ENCODE measurements around the gene PLK2. TPM values are rescaled to one million over a fixed set of nuclear protein-coding genes. Genes with fewer than 3 reads are reported as not detected.

The PLK2 gene
- polyA plus RNA-seq, 3 donors, result 3.4 to 17.0 (median 4.5) TPM

- no peaks in the 10 kb centered on the region for H3K79me2 ChIP-seq (ENCODE audit: insufficient read depth, low read length)
- H3K9me3 ChIP-seq (replicated peaks in 1 of 2; ENCODE audit: control insufficient read depth in 1 of 2, insufficient read depth in 1 of 2, low read length in 2 of 2), result peaks cover 0 to 3% of the 10 kb centered on the region in 2 donors
- H3K4me3 Mint-ChIP-seq, result peak overlapping the region; percentile 22 to 28
- peak overlapping the region in 3 of 7 donors; percentile 11 to 65 (median 19) for H3K27ac Mint-ChIP-seq
- 20% methylated on average over 1 of the region's 10 CpGs for WGBS (ENCODE audit: insufficient coverage)
- peaks cover 9 to 15% of the 10 kb centered on the region in 2 donors for H3K36me3 Mint-ChIP-seq
- H2AFZ ChIP-seq (ENCODE audit: insufficient read depth, low read depth, low read length, poor library complexity, severe bottlenecking), result no peak overlapping the region
- H3K4me2 ChIP-seq (replicated peaks; ENCODE audit: extremely low read depth, low read length, poor library complexity, severe bottlenecking), result peak overlapping the region; percentile 35
- TF ChIP-seq CTCF (IDR thresholded peaks at IDR 0.05), result no peak
- no peak overlapping the region for H3K9ac ChIP-seq (ENCODE audit: insufficient read depth, low read length, poor library complexity, severe bottlenecking)
- DNase-seq, result no peak
- H3K9me3 Mint-ChIP-seq, result peaks cover 0 to 6% (median 4%) of the 10 kb centered on the region in 7 donors
- H3K4me1 Mint-ChIP-seq, result peaks cover 7% of the 10 kb centered on the region
- no peak overlapping the region for H3K27ac ChIP-seq (ENCODE audit: low read depth in 1 of 2, low read length in 2 of 2)
- peaks cover 0 to 10% of the 10 kb centered on the region in 2 donors for H3K36me3 ChIP-seq (replicated peaks in 1 of 2; ENCODE audit: control insufficient read depth in 1 of 2, insufficient read depth in 2 of 2, low read length in 2 of 2)
- H3K27me3 Mint-ChIP-seq (ENCODE audit: low read depth in 3 of 3), result peaks cover 0 to 2% (median 2%) of the 10 kb centered on the region in 3 donors
- intact Hi-C loops (cut with micrococcal nuclease), result no loop called here
- no peaks in the 10 kb centered on the region for H3K27me3 ChIP-seq (ENCODE audit: control insufficient read depth in 2 of 2, insufficient read depth in 2 of 2, low read length in 2 of 2)
- H3K4me1 ChIP-seq (ENCODE audit: control insufficient read depth in 1 of 2, insufficient read depth in 2 of 2, low read length in 2 of 2), result peaks cover 0 to 11% of the 10 kb centered on the region in 2 donors
- no peaks in the 10 kb centered on the region for H4K20me1 ChIP-seq (ENCODE audit: insufficient read depth, low read length)
- no peak overlapping the region for H3K4me3 ChIP-seq (replicated peaks in 1 of 3; ENCODE audit: low read depth in 2 of 3, low read length in 3 of 3)
Observed at GRCh38 chr5:58450811-58451629, 8.9 kb downstream of the PLK2 start.

- no peak overlapping the region for H3K27ac ChIP-seq (ENCODE audit: low read depth in 1 of 2, low read length in 2 of 2)
- no peaks in the 10 kb centered on the region for H3K27me3 ChIP-seq (ENCODE audit: control insufficient read depth in 2 of 2, insufficient read depth in 2 of 2, low read length in 2 of 2)
- peaks cover 0 to 11% of the 10 kb centered on the region in 2 donors for H3K9me3 ChIP-seq (replicated peaks in 1 of 2; ENCODE audit: control insufficient read depth in 1 of 2, insufficient read depth in 1 of 2, low read length in 2 of 2)
- H3K4me1 ChIP-seq (ENCODE audit: control insufficient read depth in 1 of 2, insufficient read depth in 2 of 2, low read length in 2 of 2), result peaks cover 0 to 11% of the 10 kb centered on the region in 2 donors
- no peaks in the 10 kb centered on the region for H4K20me1 ChIP-seq (ENCODE audit: insufficient read depth, low read length)
- H2AFZ ChIP-seq (ENCODE audit: insufficient read depth, low read depth, low read length, poor library complexity, severe bottlenecking), result no peak overlapping the region
- no peak overlapping the region for H3K4me2 ChIP-seq (replicated peaks; ENCODE audit: extremely low read depth, low read length, poor library complexity, severe bottlenecking)
- H3K79me2 ChIP-seq (ENCODE audit: insufficient read depth, low read length), result no peaks in the 10 kb centered on the region
- Mint-ChIP-seq H3K4me1 (peaks cover 7% of the 10 kb centered on the region), H3K27me3 (ENCODE audit: low read depth in 3 of 3) (peaks cover 0 to 2% (median 2%) of the 10 kb centered on the region in 3 donors), H3K9me3 (peaks cover 2 to 10% (median 8%) of the 10 kb centered on the region in 7 donors), H3K36me3 (peaks cover 3 to 10% of the 10 kb centered on the region in 2 donors), H3K4me3 (no peak overlapping the region), H3K27ac (no peak overlapping the region)
- DNase-seq, result no peak
- intact Hi-C loops (cut with micrococcal nuclease), result no loop called here
- H3K4me3 ChIP-seq (replicated peaks in 1 of 3; ENCODE audit: low read depth in 2 of 3, low read length in 3 of 3), result no peak overlapping the region
- TF ChIP-seq CTCF (IDR thresholded peaks at IDR 0.05), result no peak
- no CpG with 5 or more reads among the region's 3 CpGs for WGBS (ENCODE audit: insufficient coverage)
- peaks cover 0 to 9% of the 10 kb centered on the region in 2 donors for H3K36me3 ChIP-seq (replicated peaks in 1 of 2; ENCODE audit: control insufficient read depth in 1 of 2, insufficient read depth in 2 of 2, low read length in 2 of 2)
- no peak overlapping the region for H3K9ac ChIP-seq (ENCODE audit: insufficient read depth, low read length, poor library complexity, severe bottlenecking)
Observed at GRCh38 chr5:58450018-58450417, 9.9 kb downstream of the PLK2 start.

All from CD14-positive monocyte (primary cell).